Breast epithelium (tissue), 4 donors: ENCODE measurements around the gene IL13RA2. TPM values are rescaled to one million over a fixed set of nuclear protein-coding genes. Genes with fewer than 3 reads are reported as not detected.

Source experiments
- DNase-seq, 2 donors: peaks; one replicate each; pipeline ENCODE4 v3.0.0-alpha.2; 2019; ENCODE audit warnings: low spot score in 2 of 2
- H3K27ac ChIP-seq, 2 donors: fragments of 200-600 bp; sonication (generic) in 1 of 2; one replicate each; pipeline ENCODE4 v1.5.1; 2016 to 2019; ENCODE audit warnings: mild to moderate bottlenecking in 1 of 2
- H3K27me3 ChIP-seq, 2 donors: fragments of 200-600 bp; sonication (generic) in 1 of 2; one replicate each; pipeline versions ENCODE4 v1.5.1 to v1.6.0; 2017 to 2019; ENCODE audit warnings: control low read depth in 1 of 2, mild to moderate bottlenecking in 1 of 2
- H3K36me3 ChIP-seq: fragments of 200-600 bp; one replicate; pipeline ENCODE4 v1.5.1; 2019
- H3K4me1 ChIP-seq, 2 donors: fragments of 200-600 bp; sonication (generic); one replicate each; pipeline ENCODE4 v1.5.1; 2016 to 2019; ENCODE audit warnings: control low read depth in 1 of 2
- H3K4me3 ChIP-seq, 3 donors: fragments of 200-600 bp; sonication (generic); 1 replicate in 2 of 3; 2 replicates in 1 of 3; pipeline ENCODE4 v1.5.1; 2016 to 2019; ENCODE audit warnings: mild to moderate bottlenecking in 3 of 3, moderate library complexity in 2 of 3
- H3K9me3 ChIP-seq, 2 donors: fragments of 200-600 bp; sonication (generic) in 1 of 2; one replicate each; pipeline ENCODE4 v1.5.1; 2016 to 2019; ENCODE audit warnings: control low read depth in 1 of 2
- POLR2A ChIP-seq: fragments of 450-650 bp; IDR thresholded peaks from one replicate; pipeline ENCODE4 v1.6.1; 2016; ENCODE audit warnings: antibody characterized with exemption, mild to moderate bottlenecking, moderate library complexity
- POLR2AphosphoS5 ChIP-seq, 3 donors: sonication (generic); formaldehyde crosslinking; IDR thresholded peaks; one replicate each; pipeline ENCODE4 v1.6.1; 2017; ENCODE audit warnings: antibody characterized with exemption in 3 of 3
- intact Hi-C: fragments of 100-400 bp; cut with DNase I; formaldehyde crosslinking; loops from one replicate; pipeline ENCODE4 v1.15.1; 2023; ENCODE audit warnings: low total_unique reads
- total RNA-seq, 3 donors: library from RNA; depleted of rRNA; stranded (reverse); fragments of >200 nt; gene quantifications; one replicate each; pipeline ENCODE4 v1.1.0, GENCODE V29; 2016
- TF ChIP-seq, protein P1 (sequence below), 3 donors: fragments of 450-650 bp; IDR thresholded peaks; one replicate each; pipeline ENCODE4 v1.5.1; 2016 to 2017; ENCODE audit warnings: antibody characterized with exemption in 3 of 3, mild to moderate bottlenecking in 3 of 3, moderate library complexity in 3 of 3

IL13RA2 gene, protein sequence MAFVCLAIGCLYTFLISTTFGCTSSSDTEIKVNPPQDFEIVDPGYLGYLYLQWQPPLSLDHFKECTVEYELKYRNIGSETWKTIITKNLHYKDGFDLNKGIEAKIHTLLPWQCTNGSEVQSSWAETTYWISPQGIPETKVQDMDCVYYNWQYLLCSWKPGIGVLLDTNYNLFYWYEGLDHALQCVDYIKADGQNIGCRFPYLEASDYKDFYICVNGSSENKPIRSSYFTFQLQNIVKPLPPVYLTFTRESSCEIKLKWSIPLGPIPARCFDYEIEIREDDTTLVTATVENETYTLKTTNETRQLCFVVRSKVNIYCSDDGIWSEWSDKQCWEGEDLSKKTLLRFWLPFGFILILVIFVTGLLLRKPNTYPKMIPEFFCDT
- under 1 TPM in 2 of 3 donors, not detected in 1; 0.32 to 0.88 TPM for total RNA-seq

DNA sequence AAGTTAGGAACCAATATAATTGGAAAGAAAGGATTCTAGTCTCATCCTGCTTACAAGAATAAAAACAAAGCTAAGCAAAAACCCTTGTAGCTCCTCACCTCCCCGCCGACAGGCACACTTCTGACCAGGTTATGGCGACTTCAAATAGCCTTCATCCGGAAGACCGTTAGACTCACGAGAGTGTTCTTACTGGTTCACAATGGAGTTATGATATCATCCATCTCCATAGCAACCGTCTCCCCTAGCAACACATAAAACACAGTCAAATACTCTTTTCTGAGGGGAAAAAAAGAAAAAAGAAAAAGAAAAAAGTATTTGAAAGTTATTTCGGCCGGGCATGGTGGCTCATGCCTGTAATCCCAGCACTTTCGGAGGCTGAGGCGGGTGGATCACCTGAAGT is at the start of gene IL13RA2:
Gene IL13RA2, minus strand, starts transcription at position 162 of the 400 bp plus-strand sequence. CDS start 347 bp downstream, outside the sequence.
- TF ChIP-seq, protein P1, sequence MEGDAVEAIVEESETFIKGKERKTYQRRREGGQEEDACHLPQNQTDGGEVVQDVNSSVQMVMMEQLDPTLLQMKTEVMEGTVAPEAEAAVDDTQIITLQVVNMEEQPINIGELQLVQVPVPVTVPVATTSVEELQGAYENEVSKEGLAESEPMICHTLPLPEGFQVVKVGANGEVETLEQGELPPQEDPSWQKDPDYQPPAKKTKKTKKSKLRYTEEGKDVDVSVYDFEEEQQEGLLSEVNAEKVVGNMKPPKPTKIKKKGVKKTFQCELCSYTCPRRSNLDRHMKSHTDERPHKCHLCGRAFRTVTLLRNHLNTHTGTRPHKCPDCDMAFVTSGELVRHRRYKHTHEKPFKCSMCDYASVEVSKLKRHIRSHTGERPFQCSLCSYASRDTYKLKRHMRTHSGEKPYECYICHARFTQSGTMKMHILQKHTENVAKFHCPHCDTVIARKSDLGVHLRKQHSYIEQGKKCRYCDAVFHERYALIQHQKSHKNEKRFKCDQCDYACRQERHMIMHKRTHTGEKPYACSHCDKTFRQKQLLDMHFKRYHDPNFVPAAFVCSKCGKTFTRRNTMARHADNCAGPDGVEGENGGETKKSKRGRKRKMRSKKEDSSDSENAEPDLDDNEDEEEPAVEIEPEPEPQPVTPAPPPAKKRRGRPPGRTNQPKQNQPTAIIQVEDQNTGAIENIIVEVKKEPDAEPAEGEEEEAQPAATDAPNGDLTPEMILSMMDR (IDR thresholded peaks at IDR 0.05): no peak
- TF ChIP-seq POLR2A (no peak), POLR2AphosphoS5 (IDR thresholded peaks at IDR 0.05) (no peak)
- intact Hi-C loops: no loop called here
- no peak within 1 kb of the TSS for H3K27ac ChIP-seq

DNA sequence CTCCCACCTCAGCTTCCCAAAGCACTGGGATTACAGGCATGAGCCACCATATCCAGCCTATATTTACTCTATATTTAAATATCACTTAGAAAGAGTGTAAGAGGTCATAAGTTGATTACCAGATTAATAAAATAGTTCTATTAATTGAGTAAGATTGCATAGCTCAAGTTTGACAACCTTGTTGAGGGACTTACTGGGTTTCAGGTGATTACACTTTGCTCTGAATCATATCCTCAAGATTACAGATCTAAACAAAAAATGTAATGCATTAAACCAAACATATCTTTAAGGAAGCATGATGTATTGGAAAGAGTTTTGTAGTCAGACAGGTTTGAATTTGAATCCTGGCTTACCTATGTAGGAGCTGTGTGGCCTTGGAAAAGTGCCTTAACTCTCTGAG is 47.9 kb upstream of the IL13RA2 start:
- Histone ChIP-seq H3K36me3 (no peaks in the 10 kb centered on the region), H3K4me3 (no peak overlapping the region), H3K27me3 (peaks cover 3 to 20% of the 10 kb centered on the region in 2 donors), H3K9me3 (peaks cover 7 to 10% of the 10 kb centered on the region in 2 donors), H3K27ac (no peak overlapping the region), H3K4me1 (no peaks in the 10 kb centered on the region)
- intact Hi-C loops: no loop called here
- DNase-seq: no peak
- TF ChIP-seq POLR2A (no peak), POLR2AphosphoS5 (IDR thresholded peaks at IDR 0.05) (no peak)
- TF ChIP-seq, protein P1 (IDR thresholded peaks at IDR 0.05): no peak

More for the DNA sequence above, at the start of gene IL13RA2:
- DNase-seq: no peak
- Histone ChIP-seq H3K27me3 (peaks cover 0 to 50% of the 10 kb centered on the region in 2 donors), H3K36me3 (no peaks in the 10 kb centered on the region), H3K4me1 (no peaks in the 10 kb centered on the region), H3K4me3 (no peak within 1 kb of the TSS), H3K9me3 (no peaks in the 10 kb centered on the region)

DNA sequence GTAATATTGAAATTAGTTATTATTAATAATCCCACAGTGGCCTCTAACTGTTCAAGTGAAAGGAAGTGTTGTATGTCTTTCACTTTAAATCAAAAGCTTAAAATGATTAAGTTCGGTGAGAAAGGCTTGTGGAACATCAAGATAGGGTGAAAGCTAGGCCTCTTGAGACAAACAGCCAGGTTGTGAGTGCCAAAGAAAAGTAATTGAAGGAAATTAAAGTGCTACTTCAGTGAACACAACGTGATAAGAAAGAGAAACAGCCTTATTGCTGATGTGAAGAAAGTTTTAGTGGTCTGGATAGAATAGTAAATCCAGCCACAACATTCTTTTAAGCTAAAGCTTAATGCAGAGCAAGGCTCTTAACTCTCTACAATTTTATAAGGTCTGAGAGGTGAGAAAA is 42.6 kb upstream of the IL13RA2 start:
- Histone ChIP-seq H3K27ac (no peak overlapping the region), H3K36me3 (no peaks in the 10 kb centered on the region), H3K27me3 (peaks cover 0 to 17% of the 10 kb centered on the region in 2 donors), H3K9me3 (peaks cover 6 to 7% of the 10 kb centered on the region in 2 donors), H3K4me1 (no peaks in the 10 kb centered on the region), H3K4me3 (no peak overlapping the region)
- intact Hi-C loops: no loop called here
- DNase-seq: no peak
- no peak for TF ChIP-seq POLR2AphosphoS5 (IDR thresholded peaks at IDR 0.05)
- TF ChIP-seq, protein P1 (IDR thresholded peaks at IDR 0.05): no peak
- no peak for TF ChIP-seq POLR2A

DNA sequence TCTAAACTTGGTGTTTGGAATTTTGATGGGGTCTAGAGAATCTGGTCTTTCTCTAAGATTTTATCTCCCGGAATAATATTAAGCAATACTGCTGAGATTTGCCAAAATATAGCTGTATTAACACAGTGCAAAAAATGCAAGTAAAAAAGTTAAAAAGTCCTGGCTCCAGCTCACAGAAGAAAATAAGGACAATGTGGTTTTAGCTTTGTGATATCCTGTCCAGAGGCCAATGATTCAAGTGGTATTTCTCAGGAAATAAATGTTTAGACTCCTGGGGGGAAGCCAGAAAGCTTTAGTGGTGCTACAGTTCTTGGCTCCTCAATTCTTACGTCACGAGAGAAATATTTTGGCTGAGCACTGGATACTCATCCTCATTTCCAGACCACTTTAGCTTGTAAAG is 40.9 kb upstream of the IL13RA2 start:
- H3K27ac ChIP-seq: peak overlapping the region in 1 of 2 donors; percentile 38
- no peaks in the 10 kb centered on the region for H3K4me1 ChIP-seq

More for the DNA sequence above, 40.9 kb upstream of the IL13RA2 start:
- peak in 1 of 2 donors; percentile 19 for DNase-seq
- peaks cover 0 to 17% of the 10 kb centered on the region in 2 donors for H3K27me3 ChIP-seq
- no peaks in the 10 kb centered on the region for H3K36me3 ChIP-seq
- TF ChIP-seq, protein P1 (IDR thresholded peaks at IDR 0.05): no peak
- no peak for TF ChIP-seq POLR2A
- TF ChIP-seq POLR2AphosphoS5 (IDR thresholded peaks at IDR 0.05): no peak
- intact Hi-C loops: no loop called here
- H3K9me3 ChIP-seq: peaks cover 6 to 7% of the 10 kb centered on the region in 2 donors
- no peak overlapping the region for H3K4me3 ChIP-seq
